ENCODE measurements around the gene HDGFL2.

Gene HDGFL2

GRCh38 chr19:4499855-4500254 lies 27.8 kb downstream of the HDGFL2 start:
- no peak for DNase-seq

- no peak for DNase-seq
Observed at GRCh38 chr19:4500841-4501591, 28.9 kb downstream of the HDGFL2 start.

- DNase-seq: no peak
Observed at GRCh38 chr19:4501691-4502090, 29.6 kb downstream of the HDGFL2 start.

- DNase-seq: no peak
Observed at GRCh38 chr19:4502282-4503131, 30.4 kb downstream of the HDGFL2 start.

GRCh38 chr19:4503132-4503824 lies 31.2 kb downstream of the HDGFL2 start:
- DNase-seq: no peak

- DNase-seq: no peak
Observed at GRCh38 chr19:4503825-4504170, 31.7 kb downstream of the HDGFL2 start.

GRCh38 chr19:4504297-4504701 lies 32.2 kb downstream of the HDGFL2 start:
- no peak for DNase-seq

- no peak for DNase-seq
Observed at GRCh38 chr19:4504891-4505569, 32.9 kb downstream of the HDGFL2 start.

- DNase-seq: no peak
Observed at GRCh38 chr19:4505570-4506448, 33.7 kb downstream of the HDGFL2 start.

GRCh38 chr19:4506449-4507149 lies 34.5 kb downstream of the HDGFL2 start:
- DNase-seq: no peak

- no peak for DNase-seq
Observed at GRCh38 chr19:4507150-4507452, 35.0 kb downstream of the HDGFL2 start.

GRCh38 chr19:4507804-4508203 lies 35.7 kb downstream of the HDGFL2 start:
- no peak for DNase-seq

GRCh38 chr19:4508698-4509097 lies 36.6 kb downstream of the HDGFL2 start:
- no peak for DNase-seq

- DNase-seq: no peak
Observed at GRCh38 chr19:4510435-4511255, 38.5 kb downstream of the HDGFL2 start.

GRCh38 chr19:4511300-4512054 lies 39.4 kb downstream of the HDGFL2 start:
- no peak for DNase-seq

- no peak for DNase-seq
Observed at GRCh38 chr19:4512070-4512469, 40.0 kb downstream of the HDGFL2 start.

- DNase-seq: no peak
Observed at GRCh38 chr19:4513248-4513647, 41.2 kb downstream of the HDGFL2 start.

GRCh38 chr19:4515732-4516131 lies 43.6 kb downstream of the HDGFL2 start:
- DNase-seq: no peak

- no peak for DNase-seq
Observed at GRCh38 chr19:4516199-4516938, 44.3 kb downstream of the HDGFL2 start.
